ENCODE results near the gene IL17RB. TPM values are rescaled to one million over a fixed set of nuclear protein-coding genes. Genes with fewer than 3 reads are reported as not detected.

Gene IL17RB
- total and polyA plus RNA-seq, 12 donors, result 0.16 to 7.7 (median 0.67) TPM; not detected in 2

DNA sequence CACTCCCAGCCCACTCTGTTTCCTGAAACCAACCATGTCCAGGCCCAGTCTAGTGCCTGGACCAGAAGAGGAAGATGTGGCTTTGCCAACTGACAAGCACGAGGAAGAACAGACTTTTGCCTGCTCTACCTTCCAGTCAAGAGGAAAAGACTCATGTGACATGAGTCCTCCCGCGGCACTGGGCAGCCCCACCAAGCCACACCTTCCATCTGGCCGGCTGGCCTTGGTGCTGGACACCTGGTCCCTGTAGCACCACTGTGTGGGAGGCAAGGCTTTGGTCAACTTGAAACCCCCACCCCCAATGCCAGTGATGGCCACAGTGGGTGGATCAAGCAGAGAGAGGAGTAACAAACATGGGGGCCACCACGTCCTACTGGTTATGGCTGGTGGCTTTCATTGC, 12.7 kb upstream of the IL17RB start:
- 88 to 92% methylated on average over 5 of the region's 5 CpGs for WGBS, 2 donors
- no peak for ATAC-seq
- H3K27ac ChIP-seq, result no peak overlapping the region

DNA sequence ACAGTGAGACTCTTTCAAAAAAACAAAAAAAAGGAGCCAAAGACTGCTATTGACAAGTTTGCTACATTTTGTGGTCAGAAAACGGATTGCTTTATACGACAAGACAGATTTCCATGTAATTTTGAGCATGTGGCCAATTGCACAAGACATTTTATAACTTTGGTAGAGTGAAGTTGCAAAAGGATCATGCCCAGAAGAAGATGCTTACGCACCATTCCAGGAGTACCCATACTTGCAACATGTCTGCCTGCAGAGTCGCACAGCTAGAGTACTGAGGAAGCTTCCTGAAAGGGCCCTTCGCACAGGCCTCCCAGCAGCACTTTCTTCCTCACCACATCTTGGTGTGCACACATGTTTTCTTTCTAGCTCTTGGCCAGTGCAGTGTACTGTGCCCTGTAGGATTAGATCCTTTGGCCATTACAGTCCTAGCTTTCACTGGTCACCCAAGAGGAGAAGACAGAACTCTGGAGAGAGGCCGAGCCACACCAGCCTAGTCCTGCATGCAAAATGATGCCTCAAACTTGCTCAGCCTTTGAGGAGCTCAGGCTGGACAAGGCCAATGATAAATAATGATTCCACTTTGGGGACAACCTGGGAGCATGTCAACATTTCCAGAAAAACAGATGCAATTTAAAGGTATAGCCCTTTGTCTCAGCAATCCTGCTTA, 11.8 kb upstream of the IL17RB start:
- WGBS, 2 donors, result 87 to 94% methylated on average over 6 of the region's 6 CpGs
- DNase-seq (no peak), ATAC-seq (no peak)
- no peak overlapping the region for H3K27ac ChIP-seq
- no peaks in the 10 kb centered on the region for H3K9me3 ChIP-seq
- H3K36me3 ChIP-seq, result no peaks in the 10 kb centered on the region
- intact Hi-C loops (cut with DNase I), result no loop called here
- TF ChIP-seq, protein P1, sequence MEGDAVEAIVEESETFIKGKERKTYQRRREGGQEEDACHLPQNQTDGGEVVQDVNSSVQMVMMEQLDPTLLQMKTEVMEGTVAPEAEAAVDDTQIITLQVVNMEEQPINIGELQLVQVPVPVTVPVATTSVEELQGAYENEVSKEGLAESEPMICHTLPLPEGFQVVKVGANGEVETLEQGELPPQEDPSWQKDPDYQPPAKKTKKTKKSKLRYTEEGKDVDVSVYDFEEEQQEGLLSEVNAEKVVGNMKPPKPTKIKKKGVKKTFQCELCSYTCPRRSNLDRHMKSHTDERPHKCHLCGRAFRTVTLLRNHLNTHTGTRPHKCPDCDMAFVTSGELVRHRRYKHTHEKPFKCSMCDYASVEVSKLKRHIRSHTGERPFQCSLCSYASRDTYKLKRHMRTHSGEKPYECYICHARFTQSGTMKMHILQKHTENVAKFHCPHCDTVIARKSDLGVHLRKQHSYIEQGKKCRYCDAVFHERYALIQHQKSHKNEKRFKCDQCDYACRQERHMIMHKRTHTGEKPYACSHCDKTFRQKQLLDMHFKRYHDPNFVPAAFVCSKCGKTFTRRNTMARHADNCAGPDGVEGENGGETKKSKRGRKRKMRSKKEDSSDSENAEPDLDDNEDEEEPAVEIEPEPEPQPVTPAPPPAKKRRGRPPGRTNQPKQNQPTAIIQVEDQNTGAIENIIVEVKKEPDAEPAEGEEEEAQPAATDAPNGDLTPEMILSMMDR (IDR thresholded peaks at IDR 0.05), result no peak
- H3K4me3 ChIP-seq, result no peak overlapping the region
- no peaks in the 10 kb centered on the region for H3K4me1 ChIP-seq
- H3K27me3 ChIP-seq, result no peaks in the 10 kb centered on the region

More for the DNA sequence above, 12.7 kb upstream of the IL17RB start:
- H3K36me3 ChIP-seq, result no peaks in the 10 kb centered on the region
- no peaks in the 10 kb centered on the region for H3K4me1 ChIP-seq
- intact Hi-C loops (cut with DNase I), result no loop called here
- TF ChIP-seq, protein P1 (IDR thresholded peaks at IDR 0.05), result no peak
- H3K27me3 ChIP-seq, result no peaks in the 10 kb centered on the region
- no peak overlapping the region for H3K4me3 ChIP-seq
- no peaks in the 10 kb centered on the region for H3K9me3 ChIP-seq
- no peak for DNase-seq

DNA sequence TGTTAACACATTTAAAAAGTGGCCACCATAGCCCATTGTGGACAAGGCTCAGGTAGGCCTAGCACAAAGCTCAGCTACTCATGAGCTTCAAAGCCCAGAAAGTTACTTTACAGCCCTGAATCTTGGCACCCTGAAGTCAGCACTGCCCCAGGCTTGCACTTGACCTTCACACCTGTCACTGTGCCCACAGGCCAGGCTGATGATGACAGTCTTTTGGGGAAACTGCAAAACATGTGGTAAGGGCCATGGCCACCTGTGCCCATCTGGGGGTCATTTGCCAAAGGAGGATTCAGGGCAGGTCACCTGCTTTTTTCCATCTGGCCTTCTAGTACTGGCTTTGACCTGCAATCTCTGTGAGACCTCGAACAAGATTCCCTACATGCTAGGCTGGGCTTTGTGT, 11.1 kb upstream of the IL17RB start:
- Histone ChIP-seq H3K27ac (no peak overlapping the region), H3K4me1 (no peaks in the 10 kb centered on the region), H3K36me3 (no peaks in the 10 kb centered on the region), H3K4me3 (no peak overlapping the region), H3K27me3 (no peaks in the 10 kb centered on the region), H3K9me3 (no peaks in the 10 kb centered on the region)
- TF ChIP-seq, protein P1 (IDR thresholded peaks at IDR 0.05), result no peak
- ATAC-seq (no peak), DNase-seq (no peak)
- WGBS, 2 donors, result 60 to 96% methylated on average over 1 of the region's 1 CpG
- intact Hi-C loops (cut with DNase I), result no loop called here

DNA sequence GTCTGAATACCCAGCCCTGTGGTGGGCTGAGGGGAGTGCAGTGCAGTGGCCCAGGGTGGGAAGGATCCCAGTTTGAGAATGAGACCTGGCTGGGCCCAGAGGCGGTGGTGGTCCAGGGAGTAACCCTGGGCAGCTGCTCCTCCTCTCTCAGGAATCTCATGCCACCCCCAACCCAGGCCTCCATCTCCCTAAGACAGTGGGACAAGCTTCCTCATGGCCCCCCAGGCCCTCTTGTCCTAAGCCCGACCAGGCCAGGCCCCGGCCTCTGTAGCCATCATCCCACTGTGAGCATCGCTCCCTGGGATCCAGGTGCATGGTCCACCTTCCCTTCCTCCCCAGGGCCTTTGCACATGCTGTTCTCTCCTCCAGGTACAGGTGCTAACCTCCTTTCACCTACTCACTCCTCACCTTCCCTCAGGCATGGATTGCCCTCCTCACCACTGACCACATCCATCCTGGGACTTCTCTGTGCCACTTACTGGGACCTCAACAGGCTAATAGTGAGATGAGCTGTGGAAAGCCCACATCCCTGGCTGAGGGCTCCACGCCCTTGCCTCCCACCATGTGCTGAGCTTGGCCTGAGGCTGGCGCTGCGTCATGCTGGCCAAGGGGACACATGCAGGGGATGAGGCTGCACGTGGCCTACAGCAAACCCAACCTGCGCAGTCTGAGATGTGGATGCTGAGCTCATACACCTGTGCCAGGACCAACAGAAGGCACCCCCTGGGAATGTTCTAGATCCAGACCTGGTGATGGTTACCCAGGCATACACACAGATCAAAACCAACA, 10.1 kb upstream of the IL17RB start:
- no peaks in the 10 kb centered on the region for H3K36me3 ChIP-seq
- H3K27ac ChIP-seq, result no peak overlapping the region
- WGBS, 2 donors, result 95 to 96% methylated on average over 9 of the region's 9 CpGs
- TF ChIP-seq, protein P1 (IDR thresholded peaks at IDR 0.05), result no peak
- ATAC-seq (no peak), DNase-seq (no peak)
- intact Hi-C loops (cut with DNase I), result no loop called here
- H3K9me3 ChIP-seq, result no peaks in the 10 kb centered on the region
- H3K27me3 ChIP-seq, result no peaks in the 10 kb centered on the region
- H3K4me1 ChIP-seq, result no peaks in the 10 kb centered on the region
- H3K4me3 ChIP-seq, result no peak overlapping the region

Measured in heart right ventricle (tissue), 16 donors.